Smooth muscle cell (in vitro differentiated cells): Measurements from ENCODE around the gene SPRYD3. TPM values are rescaled to one million over a fixed set of nuclear protein-coding genes. Genes with fewer than 3 reads are reported as not detected.

ENCODE experiments used
- DNase-seq: peaks from one replicate; lab custom pipeline; 2025; ENCODE audit not compliant: unreplicated experiment; lab: John Stamatoyannopoulos, UW
- H2AFZ ChIP-seq: fragments of 200-600 bp; sonication (generic); 2 replicates; pipeline ENCODE4 v1.6.0; 2016; ENCODE audit warnings: antibody characterized with exemption, low read depth, mild to moderate bottlenecking
- H3F3A ChIP-seq: fragments of 200-600 bp; sonication (generic); 2 replicates; pipeline ENCODE4 v1.6.0; 2017; ENCODE audit warnings: antibody characterized with exemption, low read depth
- H3K27ac ChIP-seq: fragments of 200-600 bp; sonication (generic); 2 replicates; pipeline ENCODE4 v1.5.1; 2016; ENCODE audit warnings: low read depth, mild to moderate bottlenecking
- H3K27me3 ChIP-seq: fragments of 200-600 bp; sonication (generic); 2 replicates; pipeline ENCODE4 v1.6.1; 2016; ENCODE audit warnings: low read depth, mild to moderate bottlenecking
- H3K36me3 ChIP-seq: fragments of 200-600 bp; sonication (generic); 2 replicates; pipeline ENCODE4 v1.5.1; 2016; ENCODE audit warnings: low read depth
- H3K4me1 ChIP-seq: fragments of 200-600 bp; sonication (generic); 2 replicates; pipeline ENCODE4 v1.5.1; 2016; ENCODE audit warnings: low read depth
- H3K4me2 ChIP-seq: fragments of 200-600 bp; sonication (generic); 2 replicates; pipeline ENCODE4 v1.6.0; 2016; ENCODE audit warnings: mild to moderate bottlenecking
- H3K4me3 ChIP-seq: fragments of 200-600 bp; sonication (generic); 2 replicates; pipeline ENCODE4 v1.5.1; 2016; ENCODE audit warnings: mild to moderate bottlenecking
- H3K79me2 ChIP-seq: fragments of 200-600 bp; sonication (generic); 2 replicates; pipeline ENCODE4 v1.6.0; 2016; ENCODE audit warnings: low read depth, mild to moderate bottlenecking
- H3K9ac ChIP-seq: fragments of 200-600 bp; sonication (generic); 2 replicates; pipeline ENCODE4 v1.6.0; 2016; ENCODE audit warnings: low read depth
- H3K9me3 ChIP-seq: fragments of 200-600 bp; sonication (generic); replicated peaks from 2 replicates; pipeline ENCODE4 v1.5.1; 2016; ENCODE audit warnings: low read depth
- H4K20me1 ChIP-seq: fragments of 200-600 bp; sonication (generic); 2 replicates; pipeline ENCODE4 v1.6.0; 2016; ENCODE audit warnings: low read depth
- CTCF ChIP-seq: fragments of 200-600 bp; sonication (generic); IDR thresholded peaks from 2 replicates; pipeline ENCODE4 v1.5.1; 2017; ENCODE audit warnings: borderline replicate concordance, mild to moderate bottlenecking, antibody characterized with exemption; ENCODE audit not compliant: insufficient read depth, poor library complexity, severe bottlenecking
- WGBS: methylation state at CpG from one replicate; pipeline ENCODE4 v1.1.7; 2016; ENCODE audit warnings: low lambda C conversion rate; 5-methylcytosine and 5-hydroxymethylcytosine counted together
- polyA plus RNA-seq: library from polyadenylated mRNA; unstranded; fragments of >200 nt; fragmentation: Nextera tagmentation; extraction: Ambion mirVana; gene quantifications from 2 replicates; pipeline ENCODE4 v1.2.1, GENCODE V29; 2016
- total RNA-seq: library from RNA; depleted of rRNA; stranded (reverse); fragments of >200 nt; gene quantifications from 2 replicates; pipeline ENCODE4 v1.2.3, GENCODE V29; 2014

Gene SPRYD3
- total and polyA plus RNA-seq, 2 experiments from 2014 or later: 20.2 to 57.1 TPM

DNA sequence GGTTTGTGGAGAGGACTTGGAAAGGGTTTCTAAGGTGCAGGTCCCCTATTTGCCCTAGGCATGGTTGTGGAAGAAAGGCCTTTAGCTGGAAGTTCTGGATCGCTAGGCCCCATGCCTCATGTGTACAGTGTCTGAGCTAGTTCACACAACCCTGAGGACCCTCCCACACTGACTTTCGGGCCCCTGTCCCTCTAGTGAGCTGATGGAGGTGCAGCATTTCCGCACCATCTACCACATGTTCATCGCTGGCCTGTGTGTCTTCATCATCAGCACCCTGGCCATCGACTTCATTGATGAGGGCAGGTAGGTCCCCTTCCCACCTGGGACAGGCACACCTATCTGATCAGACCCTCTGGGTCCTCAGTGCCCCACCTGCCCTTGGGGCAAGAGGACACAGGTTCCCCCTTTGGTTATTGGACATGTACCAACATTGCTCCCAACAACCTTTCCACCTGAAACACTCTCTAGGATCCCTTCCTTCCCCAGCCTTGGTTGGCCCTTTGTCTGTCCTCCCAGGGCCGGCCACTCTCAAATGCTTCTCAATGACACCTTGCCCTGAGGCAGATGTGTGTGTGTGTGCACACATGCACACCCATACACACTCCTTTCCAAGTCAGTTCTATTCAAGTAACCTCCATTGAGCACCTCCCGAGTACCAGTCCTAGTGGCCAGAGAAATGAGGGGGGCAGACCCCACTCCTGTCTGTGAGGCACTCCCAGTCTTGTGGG is 26.7 kb upstream of the SPRYD3 start:
- Histone ChIP-seq H3K27ac (no peak overlapping the region), H2AFZ (no peak overlapping the region), H4K20me1 (no peaks in the 10 kb centered on the region), H3K79me2 (no peaks in the 10 kb centered on the region), H3K36me3 (no peaks in the 10 kb centered on the region), H3K9ac (no peak overlapping the region), H3K4me2 (no peak overlapping the region), H3K27me3 (no peaks in the 10 kb centered on the region), H3F3A (no peaks in the 10 kb centered on the region), H3K9me3 (no peaks in the 10 kb centered on the region), H3K4me3 (no peak overlapping the region), H3K4me1 (no peaks in the 10 kb centered on the region)
- no peak for DNase-seq
- no peak for TF ChIP-seq CTCF
- WGBS: 91% methylated on average over 7 of the region's 7 CpGs

DNA sequence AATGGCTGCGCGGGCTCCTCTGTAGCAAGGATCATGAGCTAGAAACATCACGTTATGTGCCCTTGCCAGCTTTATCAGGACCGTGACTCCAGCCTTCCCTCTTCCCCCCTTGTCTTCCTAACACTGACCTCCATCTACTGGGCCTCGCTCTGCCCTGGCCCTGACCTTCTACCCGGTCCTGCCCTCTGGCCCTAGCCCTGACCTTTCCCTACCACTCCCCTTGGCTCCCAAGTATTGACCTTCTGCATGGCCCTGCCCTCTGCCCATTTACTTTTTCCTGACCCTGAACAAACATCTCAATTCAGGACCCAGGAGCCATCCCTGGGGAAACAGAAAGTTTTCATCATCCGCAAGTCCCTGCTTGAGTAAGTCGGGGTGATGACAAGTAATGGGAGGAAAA is 26.1 kb upstream of the SPRYD3 start:
- H3K27me3 ChIP-seq: no peaks in the 10 kb centered on the region
- H4K20me1 ChIP-seq: no peaks in the 10 kb centered on the region
- H3K4me1 ChIP-seq: no peaks in the 10 kb centered on the region
- H3K79me2 ChIP-seq: no peaks in the 10 kb centered on the region
- H3K27ac ChIP-seq: no peak overlapping the region
- WGBS: 93% methylated on average over 8 of the region's 8 CpGs
- DNase-seq: no peak
- no peak for TF ChIP-seq CTCF
- no peaks in the 10 kb centered on the region for H3K36me3 ChIP-seq
- no peak overlapping the region for H3K4me2 ChIP-seq
- H3F3A ChIP-seq: no peaks in the 10 kb centered on the region
- no peaks in the 10 kb centered on the region for H3K9me3 ChIP-seq
- H3K9ac ChIP-seq: no peak overlapping the region
- H2AFZ ChIP-seq: no peak overlapping the region
- H3K4me3 ChIP-seq: no peak overlapping the region

DNA sequence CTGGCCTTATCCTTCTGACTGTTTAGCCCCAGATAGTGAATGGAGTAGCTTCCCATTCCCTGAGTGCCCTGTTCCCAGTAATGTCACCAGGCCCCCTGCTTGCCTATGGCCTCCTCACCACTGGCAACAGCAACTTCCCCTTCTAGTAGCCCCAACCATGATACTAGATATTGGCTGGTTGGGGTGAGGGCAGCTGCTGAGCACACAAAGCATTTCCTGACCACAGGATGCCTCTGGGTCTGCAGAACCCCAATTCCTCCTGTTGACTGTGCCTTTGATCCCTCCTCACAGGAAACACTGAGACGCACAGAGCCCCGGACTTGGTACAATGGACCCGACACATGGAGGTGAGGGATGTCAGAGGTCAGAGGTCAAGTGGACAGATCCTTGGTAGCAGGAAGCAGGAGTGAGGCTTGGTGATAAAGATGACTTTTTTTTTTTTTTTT is 24.7 kb upstream of the SPRYD3 start:
- whole genome bisulfite sequencing: 84% methylated on average over 3 of the region's 3 CpGs

More for the DNA sequence above, 24.7 kb upstream of the SPRYD3 start:
- Histone ChIP-seq H3K9ac (no peak overlapping the region), H2AFZ (no peak overlapping the region), H3K36me3 (no peaks in the 10 kb centered on the region), H3K4me3 (no peak overlapping the region), H3F3A (no peaks in the 10 kb centered on the region), H3K4me2 (no peak overlapping the region), H3K79me2 (no peaks in the 10 kb centered on the region), H4K20me1 (no peaks in the 10 kb centered on the region), H3K27ac (no peak overlapping the region), H3K9me3 (no peaks in the 10 kb centered on the region), H3K4me1 (peaks cover under 1% of the 10 kb centered on the region), H3K27me3 (no peaks in the 10 kb centered on the region)
- no peak for DNase-seq
- no peak for TF ChIP-seq CTCF
